Measurements from ENCODE around the gene LRP2.

DNA sequence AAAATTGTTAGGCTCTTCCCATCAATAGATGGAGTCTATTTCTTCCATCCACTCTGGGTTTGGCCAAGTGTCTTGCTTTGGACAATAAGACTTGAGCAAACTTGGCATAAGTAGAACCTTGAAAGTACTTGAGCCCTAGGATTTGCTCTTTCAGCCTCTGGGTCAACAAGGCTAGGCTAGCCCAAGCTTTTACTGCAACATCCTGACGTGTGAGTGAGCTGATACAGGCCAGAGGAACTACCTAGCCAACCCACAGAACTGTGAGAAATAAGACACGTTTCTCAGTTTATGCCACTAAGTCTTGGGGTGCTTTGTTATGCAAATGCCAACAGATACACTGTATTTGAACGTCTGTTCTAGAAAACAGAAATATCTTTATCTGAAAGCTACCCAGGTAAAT lies 71.9 kb downstream of the LRP2 start:
- TF ChIP-seq, protein P1, sequence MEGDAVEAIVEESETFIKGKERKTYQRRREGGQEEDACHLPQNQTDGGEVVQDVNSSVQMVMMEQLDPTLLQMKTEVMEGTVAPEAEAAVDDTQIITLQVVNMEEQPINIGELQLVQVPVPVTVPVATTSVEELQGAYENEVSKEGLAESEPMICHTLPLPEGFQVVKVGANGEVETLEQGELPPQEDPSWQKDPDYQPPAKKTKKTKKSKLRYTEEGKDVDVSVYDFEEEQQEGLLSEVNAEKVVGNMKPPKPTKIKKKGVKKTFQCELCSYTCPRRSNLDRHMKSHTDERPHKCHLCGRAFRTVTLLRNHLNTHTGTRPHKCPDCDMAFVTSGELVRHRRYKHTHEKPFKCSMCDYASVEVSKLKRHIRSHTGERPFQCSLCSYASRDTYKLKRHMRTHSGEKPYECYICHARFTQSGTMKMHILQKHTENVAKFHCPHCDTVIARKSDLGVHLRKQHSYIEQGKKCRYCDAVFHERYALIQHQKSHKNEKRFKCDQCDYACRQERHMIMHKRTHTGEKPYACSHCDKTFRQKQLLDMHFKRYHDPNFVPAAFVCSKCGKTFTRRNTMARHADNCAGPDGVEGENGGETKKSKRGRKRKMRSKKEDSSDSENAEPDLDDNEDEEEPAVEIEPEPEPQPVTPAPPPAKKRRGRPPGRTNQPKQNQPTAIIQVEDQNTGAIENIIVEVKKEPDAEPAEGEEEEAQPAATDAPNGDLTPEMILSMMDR (IDR thresholded peaks at IDR 0.05), result no peak
- no peak for TF ChIP-seq POLR2A (IDR thresholded peaks at IDR 0.05)
